GM21576 (cell line): Measurements from ENCODE around the gene COL16A1.

Experiments
- ATAC-seq: cut with Tn5 transposase; IDR thresholded peaks from one replicate; pipeline ENCODE4 v1.9.1; 2021; ENCODE audit warnings: mild to moderate bottlenecking, moderate library complexity; ENCODE audit not compliant: unreplicated experiment

Gene COL16A1

GRCh38 chr1:31703431-31704270 lies at the start of gene COL16A1:
Gene COL16A1, minus strand, starts transcription at chr1:31704017. Its CDS starts 1,824 bp downstream, at chr1:31702193.
- no peak for ATAC-seq

- ATAC-seq: no peak
Observed at GRCh38 chr1:31752952-31753475, 49.2 kb upstream of the COL16A1 start.

- no peak for ATAC-seq
Observed at GRCh38 chr1:31752258-31752657, 48.4 kb upstream of the COL16A1 start.

- ATAC-seq: no peak
Observed at GRCh38 chr1:31751822-31752241, 48.0 kb upstream of the COL16A1 start.

GRCh38 chr1:31750858-31751510 lies 47.2 kb upstream of the COL16A1 start:
- no peak for ATAC-seq

- ATAC-seq: no peak
Observed at GRCh38 chr1:31749785-31750735, 46.2 kb upstream of the COL16A1 start.

GRCh38 chr1:31748365-31748764 lies 44.5 kb upstream of the COL16A1 start:
- ATAC-seq: no peak

GRCh38 chr1:31747304-31747703 lies 43.5 kb upstream of the COL16A1 start:
- no peak for ATAC-seq

GRCh38 chr1:31746687-31747086 lies 42.9 kb upstream of the COL16A1 start:
- no peak for ATAC-seq

GRCh38 chr1:31745946-31746670 lies 42.3 kb upstream of the COL16A1 start:
- no peak for ATAC-seq

GRCh38 chr1:31745096-31745945 lies 41.5 kb upstream of the COL16A1 start:
- no peak for ATAC-seq

- ATAC-seq: peak; percentile 72
Observed at GRCh38 chr1:31744165-31744888, 40.5 kb upstream of the COL16A1 start.

- ATAC-seq: no peak
Observed at GRCh38 chr1:31742462-31743212, 38.8 kb upstream of the COL16A1 start.

- no peak for ATAC-seq
Observed at GRCh38 chr1:31739346-31739745, 35.5 kb upstream of the COL16A1 start.

GRCh38 chr1:31736675-31737074 lies 32.9 kb upstream of the COL16A1 start:
- ATAC-seq: no peak

- no peak for ATAC-seq
Observed at GRCh38 chr1:31735571-31735970, 31.8 kb upstream of the COL16A1 start.

GRCh38 chr1:31734582-31735107 lies 30.8 kb upstream of the COL16A1 start:
- no peak for ATAC-seq
